MCF 10A (cell line): ENCODE measurements around the gene COA5. TPM values are rescaled to one million over a fixed set of nuclear protein-coding genes. Genes with fewer than 3 reads are reported as not detected.
A peak's percentile ranks its signal among the peaks of the same experiment; 100 is the strongest.

Experiments
- BruUV-seq: library from RNA; stranded (reverse); fragments of 400-500 nt; replicated peaks from 2 replicates; lab custom pipeline; 2021; lab: Mats Ljungman, UMichigan
- CTCF ChIA-PET: fragments of 300-600 bp; sonication (Branson Sonifier 250); formaldehyde crosslinking; extraction: SDS; loops from one replicate; lab custom pipeline; 2021; ENCODE audit warnings: antibody characterized with exemption, inconsistent platforms; lab: Yijun Ruan, JAX
- POLR2A ChIA-PET: fragments of 300-600, 350-650 bp; sonication (Branson Sonifier 250); formaldehyde crosslinking; extraction: SDS; loops from one replicate; lab custom pipeline; 2020; ENCODE audit warnings: antibody characterized with exemption, inconsistent platforms; lab: Yijun Ruan, JAX
- DNase-seq: peaks from one replicate; pipeline ENCODE4 v3.0.0-alpha.2; 2018; ENCODE audit not compliant: unreplicated experiment
- H3K27ac Mint-ChIP-seq: one replicate; pipeline ENCODE4 v1.8.0; 2022; ENCODE audit warnings: mild to moderate bottlenecking, low read depth, mixed read lengths; ENCODE audit not compliant: unreplicated experiment
- H3K27me3 Mint-ChIP-seq: one replicate; pipeline ENCODE4 v1.8.0; 2022; ENCODE audit warnings: mixed read lengths; ENCODE audit not compliant: insufficient read depth, unreplicated experiment
- H3K36me3 Mint-ChIP-seq: one replicate; pipeline ENCODE4 v1.8.0; 2022; ENCODE audit warnings: mild to moderate bottlenecking, moderate library complexity, mixed read lengths; ENCODE audit not compliant: insufficient read depth, unreplicated experiment
- H3K4me1 Mint-ChIP-seq: one replicate; pipeline ENCODE4 v1.8.0; 2022; ENCODE audit warnings: mixed read lengths; ENCODE audit not compliant: insufficient read depth, unreplicated experiment
- H3K4me3 Mint-ChIP-seq: one replicate; pipeline ENCODE4 v1.8.0; 2022; ENCODE audit warnings: mild to moderate bottlenecking, moderate library complexity, mixed read lengths; ENCODE audit not compliant: unreplicated experiment
- H3K9me3 Mint-ChIP-seq: one replicate; pipeline ENCODE4 v1.8.0; 2022; ENCODE audit warnings: mixed read lengths; ENCODE audit not compliant: unreplicated experiment
- intact Hi-C: fragments of 100-400 bp; cut with micrococcal nuclease; formaldehyde crosslinking; loops from 2 replicates; pipeline ENCODE4 v1.14.1; 2022
- total RNA-seq: library from RNA; stranded (reverse); gene quantifications from 2 replicates; pipeline ENCODE4 v1.2.3, GENCODE V29; 2022
- TF ChIP-seq, protein P1 (sequence below): fragments of 200-600 bp; IDR thresholded peaks from one replicate; pipeline ENCODE4 v1.8.0; 2022; ENCODE audit warnings: antibody characterized with exemption, mild to moderate bottlenecking; ENCODE audit not compliant: unreplicated experiment

The COA5 gene
- total RNA-seq, 1 experiment from 2014 or later, result 22.8 TPM

DNA sequence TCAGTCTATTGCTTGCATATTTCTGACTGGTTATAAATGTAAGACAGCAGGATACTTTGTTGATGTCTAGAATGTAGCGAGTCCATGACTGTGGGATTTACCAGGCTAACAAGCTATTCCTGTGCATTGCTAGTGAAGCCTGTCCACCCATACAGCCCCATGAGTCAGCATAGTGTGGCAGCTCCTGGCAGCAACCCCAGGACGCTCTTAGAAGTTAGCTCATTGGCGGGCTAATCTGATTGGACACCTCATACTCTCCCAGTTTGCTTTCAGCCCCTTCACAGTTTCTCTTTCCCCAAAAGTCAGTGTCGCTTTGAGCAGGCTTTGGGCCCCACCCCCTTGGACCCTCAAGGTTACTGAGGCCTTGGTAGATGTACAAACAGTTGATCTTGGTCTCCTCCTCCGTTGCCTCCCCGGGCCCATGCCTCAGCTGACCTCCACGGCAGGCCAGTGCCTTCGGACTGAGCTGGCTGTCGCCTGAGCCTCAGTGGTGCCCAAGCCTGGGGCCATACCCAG is 48.0 kb downstream of the COA5 start:
- ChIA-PET CTCF (interaction anchor here (0.6 to 1.5 kb wide), 4 partner anchors 8 to 147 kb away, joined by 3 to 6 read pairs (median 4); no protein-coding TSS in a partner anchor), POLR2A (interaction anchor here (0.5 to 0.7 kb wide), 2 partner anchors 14 to 67 kb away, joined by 3 to 4 read pairs; no protein-coding TSS in a partner anchor)
- H3K4me3 Mint-ChIP-seq, result no peak overlapping the region
- BruUV-seq, result no TSS peak
- no peaks in the 10 kb centered on the region for H3K9me3 Mint-ChIP-seq
- intact Hi-C loops, result no loop called here
- no peaks in the 10 kb centered on the region for H3K27me3 Mint-ChIP-seq
- H3K36me3 Mint-ChIP-seq, result peaks cover 19% of the 10 kb centered on the region
- no peaks in the 10 kb centered on the region for H3K4me1 Mint-ChIP-seq
- no peak overlapping the region for H3K27ac Mint-ChIP-seq
- TF ChIP-seq, protein P1, sequence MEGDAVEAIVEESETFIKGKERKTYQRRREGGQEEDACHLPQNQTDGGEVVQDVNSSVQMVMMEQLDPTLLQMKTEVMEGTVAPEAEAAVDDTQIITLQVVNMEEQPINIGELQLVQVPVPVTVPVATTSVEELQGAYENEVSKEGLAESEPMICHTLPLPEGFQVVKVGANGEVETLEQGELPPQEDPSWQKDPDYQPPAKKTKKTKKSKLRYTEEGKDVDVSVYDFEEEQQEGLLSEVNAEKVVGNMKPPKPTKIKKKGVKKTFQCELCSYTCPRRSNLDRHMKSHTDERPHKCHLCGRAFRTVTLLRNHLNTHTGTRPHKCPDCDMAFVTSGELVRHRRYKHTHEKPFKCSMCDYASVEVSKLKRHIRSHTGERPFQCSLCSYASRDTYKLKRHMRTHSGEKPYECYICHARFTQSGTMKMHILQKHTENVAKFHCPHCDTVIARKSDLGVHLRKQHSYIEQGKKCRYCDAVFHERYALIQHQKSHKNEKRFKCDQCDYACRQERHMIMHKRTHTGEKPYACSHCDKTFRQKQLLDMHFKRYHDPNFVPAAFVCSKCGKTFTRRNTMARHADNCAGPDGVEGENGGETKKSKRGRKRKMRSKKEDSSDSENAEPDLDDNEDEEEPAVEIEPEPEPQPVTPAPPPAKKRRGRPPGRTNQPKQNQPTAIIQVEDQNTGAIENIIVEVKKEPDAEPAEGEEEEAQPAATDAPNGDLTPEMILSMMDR, result no peak
- peak; percentile 83 for DNase-seq

DNA sequence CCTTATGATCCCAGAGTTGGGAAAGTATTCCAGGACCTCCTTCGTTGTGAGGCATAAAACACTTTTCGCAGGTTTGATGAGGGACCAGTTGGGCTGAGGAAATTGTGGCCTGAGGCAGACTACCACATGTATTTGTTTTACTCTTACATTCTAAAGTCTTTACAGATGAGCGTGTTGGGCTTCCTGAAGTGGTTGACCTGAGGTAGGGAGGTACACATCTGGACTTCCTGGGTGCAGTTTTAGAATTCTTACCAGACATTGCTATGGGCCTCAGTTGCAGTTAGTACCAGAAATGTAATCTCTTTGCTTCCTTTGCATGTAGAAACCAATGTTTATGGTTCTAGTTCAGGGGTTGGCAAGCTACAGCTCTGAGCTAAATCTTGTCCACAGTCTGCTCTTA is 48.7 kb downstream of the COA5 start:
- H3K36me3 Mint-ChIP-seq, result peaks cover 24% of the 10 kb centered on the region
- H3K4me3 Mint-ChIP-seq, result no peak overlapping the region
- no peaks in the 10 kb centered on the region for H3K9me3 Mint-ChIP-seq
- ChIA-PET CTCF (interaction anchor here (0.6 to 1.5 kb wide), 4 partner anchors 9 to 860 kb away, joined by 3 to 6 read pairs (median 4); no protein-coding TSS in a partner anchor), POLR2A (interaction anchor here (0.5 kb wide), 1 partner anchor 67 kb away, joined by 4 read pairs; no protein-coding TSS in a partner anchor)
- no peak overlapping the region for H3K27ac Mint-ChIP-seq
- no peaks in the 10 kb centered on the region for H3K27me3 Mint-ChIP-seq
- intact Hi-C loops, result no loop called here
- no peak for DNase-seq
- BruUV-seq, result no TSS peak
- TF ChIP-seq, protein P1, result no peak
- H3K4me1 Mint-ChIP-seq, result no peaks in the 10 kb centered on the region

DNA sequence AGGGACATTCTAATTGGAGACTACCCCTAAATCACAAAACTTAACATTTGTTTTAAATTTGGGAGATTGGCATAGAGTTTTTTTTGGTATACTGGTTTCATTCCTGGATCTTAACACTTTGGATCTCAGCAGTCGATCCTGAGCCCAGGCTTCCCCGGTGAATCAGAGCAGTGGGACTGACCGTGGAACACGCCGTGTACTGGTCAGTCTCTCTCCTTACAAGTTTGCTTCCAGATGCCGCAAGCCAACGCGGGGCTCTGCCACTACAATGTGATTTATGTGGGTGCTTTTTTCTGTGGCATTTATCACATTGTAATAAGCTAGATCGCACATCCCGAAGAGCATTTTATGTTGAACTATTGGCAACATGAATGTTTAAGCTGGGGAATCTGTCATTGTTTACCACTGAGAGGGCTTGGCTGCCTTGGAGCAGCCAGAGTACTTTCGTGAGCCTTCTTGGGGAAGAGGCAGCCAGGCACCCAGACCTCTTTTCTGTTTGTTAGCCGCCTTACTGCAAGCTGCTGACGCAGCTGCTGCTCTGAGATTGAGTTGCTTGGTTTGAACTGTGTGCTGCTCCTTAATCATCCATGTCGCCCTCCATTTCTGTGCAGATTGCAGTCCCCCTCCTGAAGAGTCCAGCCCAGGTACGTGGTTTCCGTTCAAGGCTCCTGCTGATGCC is 49.3 kb downstream of the COA5 start:
- Mint-ChIP-seq H3K4me1 (no peaks in the 10 kb centered on the region), H3K4me3 (no peak overlapping the region), H3K27ac (no peak overlapping the region), H3K36me3 (peaks cover 24% of the 10 kb centered on the region), H3K9me3 (no peaks in the 10 kb centered on the region), H3K27me3 (no peaks in the 10 kb centered on the region)
- DNase-seq, result no peak
- ChIA-PET CTCF (interaction anchor here (0.6 to 0.7 kb wide), 2 partner anchors 859 to 950 kb away, joined by 3 read pairs; no protein-coding TSS in a partner anchor), POLR2A (no interaction called here)
- intact Hi-C loops, result no loop called here
- BruUV-seq, result no TSS peak
- TF ChIP-seq, protein P1, result no peak

DNA sequence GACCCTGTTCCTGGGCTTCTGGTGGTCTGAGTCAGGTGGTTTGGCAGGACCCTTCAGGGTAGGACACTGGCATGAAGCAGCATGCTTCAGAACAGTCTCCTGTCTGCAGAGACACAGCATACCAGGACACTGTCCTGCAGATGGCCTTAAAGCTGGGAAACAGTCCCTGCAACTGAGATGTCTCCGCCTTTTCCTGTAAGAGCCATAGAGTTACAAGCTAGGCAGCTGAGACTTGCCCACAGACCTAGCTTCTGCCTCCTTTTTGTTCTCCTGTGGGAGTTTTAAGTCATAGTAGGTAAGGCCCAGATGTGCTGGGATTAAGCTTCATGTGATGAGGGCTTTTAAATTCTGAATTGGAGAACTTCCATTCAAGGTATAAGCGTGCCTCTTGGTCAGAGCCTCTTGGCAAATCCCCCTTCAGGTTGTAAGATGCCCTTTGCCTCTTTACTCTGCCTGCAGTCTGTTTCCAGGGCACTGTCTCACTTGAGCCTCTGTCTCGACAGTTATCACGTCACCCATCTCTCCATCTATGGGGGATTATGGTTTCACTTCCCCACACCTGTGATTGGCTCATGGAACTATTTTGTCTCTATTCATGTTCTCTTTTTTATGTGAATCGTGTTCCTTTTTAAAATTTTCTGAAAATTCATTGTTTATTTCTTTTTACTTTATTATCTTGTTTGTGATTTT is 51.8 kb downstream of the COA5 start:
- TF ChIP-seq, protein P1, result no peak
- intact Hi-C loops, result no loop called here
- H3K4me1 Mint-ChIP-seq, result no peaks in the 10 kb centered on the region
- no peak overlapping the region for H3K27ac Mint-ChIP-seq
- no peak overlapping the region for H3K4me3 Mint-ChIP-seq
- H3K36me3 Mint-ChIP-seq, result peaks cover 17% of the 10 kb centered on the region
- CTCF ChIA-PET, result interaction anchor here (0.6 to 1.0 kb wide), 2 partner anchors 15 to 44 kb away, joined by 3 read pairs; no protein-coding TSS in a partner anchor
- no TSS peak for BruUV-seq
- H3K27me3 Mint-ChIP-seq, result no peaks in the 10 kb centered on the region
- POLR2A ChIA-PET, result no interaction called here
- no peaks in the 10 kb centered on the region for H3K9me3 Mint-ChIP-seq
- no peak for DNase-seq
